Measurements from ENCODE around the gene GRIK5. TPM values are rescaled to one million over a fixed set of nuclear protein-coding genes. Genes with fewer than 3 reads are reported as not detected.

The GRIK5 gene
- total RNA-seq, 1 donor from 2014 or later: 13.9 TPM

GRCh38 chr19:42096255-42096837 lies 26.3 kb upstream of the GRIK5 start:
- no peak for FAIRE-seq
- DNase-seq (ENCODE audit: low spot score in 2 of 2): no peak

DNA sequence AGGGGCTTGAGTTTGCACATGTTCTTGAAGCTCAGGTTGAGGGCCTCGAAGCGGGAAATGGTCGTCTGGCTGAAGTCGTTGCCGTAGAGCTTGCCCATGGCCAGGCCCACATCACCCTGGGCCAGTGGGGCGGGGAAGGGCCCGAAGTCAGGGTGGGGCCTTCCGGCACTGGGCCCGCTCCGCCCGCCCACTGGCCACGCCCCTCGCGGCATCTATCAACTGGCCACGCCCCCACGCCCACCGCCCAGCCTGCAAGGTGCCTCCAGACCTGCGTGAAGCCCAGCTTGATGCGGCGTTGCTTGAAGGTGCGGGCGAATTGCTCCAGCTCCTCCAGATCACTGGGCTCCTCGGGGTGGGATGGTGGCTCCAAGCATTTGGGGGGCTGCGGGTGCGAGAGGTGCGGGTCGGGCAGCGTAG lies 25.8 kb upstream of the GRIK5 start:
- FAIRE-seq: no peak
- DNase-seq (ENCODE audit: low spot score in 2 of 2): no peak

- no peak for FAIRE-seq
- no peak for DNase-seq (ENCODE audit: low spot score in 2 of 2)
These were observed 25.3 kb upstream of the GRIK5 start for GRCh38 chr19:42095142-42095813.

DNA sequence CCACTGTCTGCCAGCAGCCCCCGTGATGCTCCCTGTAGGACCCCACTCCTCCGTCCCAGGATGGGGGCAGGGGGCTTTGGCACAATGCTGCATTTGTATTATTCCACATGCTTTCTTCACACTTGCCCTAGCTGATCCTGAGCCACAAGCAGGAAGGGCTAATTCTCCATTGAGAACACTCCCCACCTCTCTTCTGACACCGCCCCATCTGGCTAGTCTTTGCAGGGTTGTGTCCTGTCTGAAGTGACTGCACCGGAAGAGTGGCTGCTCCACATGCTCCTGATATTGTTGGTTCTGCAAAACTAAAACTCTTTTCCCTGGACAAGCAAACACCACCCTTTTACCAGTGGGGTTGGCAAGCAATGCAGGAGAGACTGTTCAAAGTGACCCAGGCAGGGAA lies 23.9 kb upstream of the GRIK5 start:
- no peak for DNase-seq (ENCODE audit: low spot score in 2 of 2)
- FAIRE-seq: no peak

DNA sequence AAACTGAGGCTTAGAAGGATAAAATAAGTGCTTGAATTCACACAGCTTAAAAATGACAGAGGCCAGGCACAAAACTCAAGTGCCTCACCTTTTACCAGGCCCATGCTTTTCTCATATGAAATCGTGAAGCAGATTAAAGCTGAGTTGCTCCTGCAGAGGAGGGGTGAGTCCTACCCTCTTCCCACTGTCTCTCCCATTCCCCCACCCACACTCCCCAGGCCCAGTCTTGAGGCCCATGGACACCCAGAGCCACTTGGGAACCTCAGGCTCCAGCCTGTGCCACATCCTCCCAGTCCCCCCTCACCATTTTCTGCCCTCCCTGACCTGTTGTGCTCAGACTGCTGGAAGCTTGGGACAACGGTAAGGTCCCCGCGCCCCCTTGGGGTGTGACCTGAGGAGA lies 23.5 kb upstream of the GRIK5 start:
- FAIRE-seq: no peak

GRCh38 chr19:42092350-42092749 lies 22.3 kb upstream of the GRIK5 start:
- FAIRE-seq: no peak
- DNase-seq (ENCODE audit: low spot score in 2 of 2): no peak

More for the DNA sequence above, 23.5 kb upstream of the GRIK5 start:
- no peak for DNase-seq (ENCODE audit: low spot score in 2 of 2)

- no peak for FAIRE-seq
These were observed 21.7 kb upstream of the GRIK5 start for GRCh38 chr19:42091742-42092141.

GRCh38 chr19:42091300-42091699 lies 21.3 kb upstream of the GRIK5 start:
- FAIRE-seq: no peak
- no peak for DNase-seq (ENCODE audit: low spot score in 2 of 2)

More at GRCh38 chr19:42091742-42092141, 21.7 kb upstream of the GRIK5 start:
- no peak for DNase-seq (ENCODE audit: low spot score in 2 of 2)

DNA sequence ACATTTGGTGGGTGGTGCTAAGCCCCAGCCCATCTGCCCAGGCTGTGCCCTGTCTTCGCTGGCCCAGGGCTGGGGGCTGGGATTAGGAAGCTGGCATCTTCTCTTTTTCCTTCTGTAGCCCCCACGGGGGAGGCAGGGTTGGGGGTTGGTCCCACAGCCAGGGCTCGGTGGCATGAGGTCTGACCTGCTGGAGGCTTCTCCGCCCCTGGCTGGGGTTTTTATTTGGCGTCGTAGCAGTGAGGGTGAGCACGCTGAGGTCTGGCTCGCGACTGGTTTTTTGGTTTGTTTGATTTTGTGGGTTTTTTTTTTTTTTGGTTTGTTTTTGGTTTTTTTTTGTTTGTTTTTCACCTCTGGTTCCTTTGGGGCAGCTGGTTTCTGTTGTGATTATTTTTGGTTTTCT lies 20.7 kb upstream of the GRIK5 start:
- FAIRE-seq (no peak), DNase-seq (ENCODE audit: low spot score in 2 of 2) (no peak)

- FAIRE-seq: no peak
- DNase-seq (ENCODE audit: low spot score in 2 of 2): no peak
These were observed 19.8 kb upstream of the GRIK5 start for GRCh38 chr19:42089772-42090171.

GRCh38 chr19:42089191-42089750 lies 19.3 kb upstream of the GRIK5 start:
- no peak for FAIRE-seq
- no peak for DNase-seq (ENCODE audit: low spot score in 2 of 2)

DNA sequence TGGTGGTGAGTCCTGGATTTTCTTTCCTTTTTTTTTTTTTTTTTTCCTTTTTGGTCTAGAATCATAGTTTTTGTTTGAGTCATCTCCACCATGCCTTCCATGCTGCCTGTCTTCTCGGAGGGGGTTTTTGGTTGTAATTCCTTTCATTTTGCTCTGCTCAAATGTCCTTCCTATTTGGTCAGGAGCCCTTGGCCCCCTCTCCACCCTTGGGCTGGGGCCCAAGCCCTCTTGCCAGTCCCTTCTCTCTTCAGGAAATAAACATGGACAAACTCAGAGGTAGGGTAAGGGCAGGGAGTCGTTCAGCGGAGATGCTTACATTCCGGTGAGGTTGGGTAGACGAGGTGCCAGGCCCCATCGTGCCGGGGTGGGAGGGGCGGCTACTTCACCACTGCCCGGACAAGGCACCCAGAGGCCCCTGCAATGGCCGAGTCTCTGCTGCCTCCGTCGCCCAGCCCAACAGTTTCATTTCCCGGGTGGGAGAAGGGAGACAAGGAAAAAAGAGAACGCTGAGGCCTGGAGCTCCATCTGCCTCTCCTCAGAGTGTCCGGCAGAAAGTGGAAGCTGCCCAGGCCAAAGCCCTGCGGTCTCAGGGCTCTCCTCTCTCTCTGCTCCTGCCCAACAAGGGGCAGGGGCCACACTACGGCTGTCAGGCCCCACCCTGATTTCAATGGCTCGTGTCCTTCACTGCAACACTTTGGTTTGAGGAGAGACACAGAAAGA lies 18.6 kb upstream of the GRIK5 start:
- no peak for DNase-seq (ENCODE audit: low spot score in 2 of 2)
- FAIRE-seq: no peak

DNA sequence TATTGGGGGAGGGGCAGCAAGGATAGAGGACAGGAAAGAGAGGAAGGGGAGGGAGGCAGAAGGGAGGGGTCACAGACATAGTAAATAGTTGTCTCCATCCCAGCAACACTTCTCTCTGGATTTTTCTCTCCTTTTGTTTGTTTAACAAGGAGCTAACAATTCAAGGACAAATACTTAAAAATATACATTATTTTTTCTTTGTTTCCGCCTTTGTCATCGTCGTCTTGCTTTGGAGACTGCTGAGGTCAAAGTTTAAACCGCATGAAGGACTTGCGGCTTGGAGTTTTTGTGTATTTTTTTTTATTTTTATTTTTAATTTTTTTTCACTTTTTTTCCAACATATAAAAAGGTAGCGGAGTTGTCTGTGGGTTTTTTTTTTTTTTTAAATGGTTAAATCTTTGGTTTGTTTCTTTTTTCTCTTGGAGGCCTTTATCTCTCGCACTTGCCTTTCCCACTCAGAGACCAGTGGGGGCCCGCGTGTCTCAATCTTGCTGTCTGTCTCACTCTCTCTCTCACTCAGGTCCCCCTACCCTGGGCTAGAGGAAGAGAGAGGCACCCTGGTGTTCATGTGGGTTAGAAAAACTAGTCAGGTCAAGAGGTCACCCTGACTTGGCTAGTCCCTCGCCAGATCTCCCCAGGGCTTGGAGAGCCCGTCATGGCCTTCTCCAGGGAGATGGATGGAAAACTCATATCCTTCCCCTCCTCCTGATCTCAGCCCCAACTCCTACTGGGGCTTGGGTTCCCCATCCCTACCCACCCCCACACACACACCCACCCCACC lies 17.0 kb upstream of the GRIK5 start:
- DNase-seq (ENCODE audit: low spot score in 2 of 2) (no peak), FAIRE-seq (no peak)

DNA sequence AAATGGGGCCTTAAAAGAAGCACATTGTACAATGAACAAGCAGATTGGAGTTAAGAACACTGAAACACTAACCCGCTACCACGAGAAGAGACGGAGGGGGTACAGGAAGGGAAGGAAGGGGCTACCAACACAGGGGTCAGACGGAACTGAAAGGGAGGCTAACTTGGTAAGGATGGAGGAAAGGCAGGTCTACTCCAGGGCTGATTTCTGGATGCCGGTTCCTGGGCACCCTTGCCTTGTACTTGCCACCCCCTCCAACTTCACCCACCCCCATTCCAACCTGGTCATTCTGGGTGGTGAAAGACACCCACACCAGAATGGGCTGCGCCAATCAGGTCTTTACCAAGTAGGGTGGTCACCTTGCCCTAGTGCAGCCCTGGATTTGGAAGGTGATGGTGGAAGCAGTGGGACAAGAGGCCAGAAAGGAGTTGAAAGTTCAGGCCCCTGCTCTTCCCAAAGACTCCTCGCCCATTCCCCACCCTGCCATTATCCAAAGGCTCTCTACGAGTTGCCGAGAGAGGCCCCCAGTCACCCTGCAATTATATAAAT lies 16.3 kb upstream of the GRIK5 start:
- no peak for FAIRE-seq
- DNase-seq (ENCODE audit: low spot score in 2 of 2): no peak

- FAIRE-seq (no peak), DNase-seq (ENCODE audit: low spot score in 2 of 2) (no peak)
These were observed 13.5 kb upstream of the GRIK5 start for GRCh38 chr19:42083537-42083936.

- DNase-seq (ENCODE audit: low spot score in 2 of 2): no peak
- no peak for FAIRE-seq
These were observed 11.7 kb upstream of the GRIK5 start for GRCh38 chr19:42081584-42082203.

DNA sequence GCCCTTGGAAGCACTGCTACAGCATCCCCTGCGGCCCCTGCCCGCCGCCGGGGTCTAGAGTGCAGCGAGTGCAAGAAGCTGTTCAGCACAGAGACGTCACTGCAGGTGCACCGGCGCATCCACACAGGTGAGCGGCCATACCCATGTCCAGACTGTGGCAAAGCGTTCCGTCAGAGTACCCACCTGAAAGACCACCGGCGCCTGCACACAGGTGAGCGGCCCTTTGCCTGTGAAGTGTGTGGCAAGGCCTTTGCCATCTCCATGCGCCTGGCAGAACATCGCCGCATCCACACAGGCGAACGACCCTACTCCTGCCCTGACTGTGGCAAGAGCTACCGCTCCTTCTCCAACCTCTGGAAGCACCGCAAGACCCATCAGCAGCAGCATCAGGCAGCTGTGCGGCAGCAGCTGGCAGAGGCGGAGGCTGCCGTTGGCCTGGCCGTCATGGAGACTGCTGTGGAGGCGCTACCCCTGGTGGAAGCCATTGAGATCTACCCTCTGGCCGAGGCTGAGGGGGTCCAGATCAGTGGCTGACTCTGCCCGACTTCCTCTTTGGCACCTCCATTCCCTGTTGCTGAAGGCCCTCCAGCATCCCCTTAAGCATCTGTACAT lies 10.9 kb upstream of the GRIK5 start:
- DNase-seq (ENCODE audit: low spot score in 2 of 2): no peak
- FAIRE-seq: no peak

GRCh38 chr19:42079886-42080763 lies 10.1 kb upstream of the GRIK5 start:
- FAIRE-seq: no peak

DNA sequence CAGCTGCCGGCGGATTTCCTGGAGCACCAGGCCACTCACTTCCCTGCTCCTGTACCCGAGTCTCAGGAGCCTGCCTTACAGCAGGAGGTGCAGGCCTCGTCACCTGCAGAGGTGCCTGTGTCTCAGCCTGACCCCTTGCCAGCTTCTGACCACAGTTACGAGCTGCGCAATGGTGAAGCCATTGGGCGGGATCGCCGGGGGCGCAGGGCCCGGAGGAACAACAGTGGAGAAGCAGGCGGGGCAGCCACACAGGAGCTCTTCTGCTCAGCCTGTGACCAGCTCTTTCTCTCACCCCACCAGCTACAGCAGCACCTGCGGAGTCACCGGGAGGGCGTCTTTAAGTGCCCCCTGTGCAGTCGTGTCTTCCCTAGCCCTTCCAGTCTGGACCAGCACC lies 9.3 kb upstream of the GRIK5 start:
- no peak for FAIRE-seq
- DNase-seq (ENCODE audit: low spot score in 2 of 2): no peak

More at GRCh38 chr19:42079886-42080763, 10.1 kb upstream of the GRIK5 start:
- DNase-seq (ENCODE audit: low spot score in 2 of 2): no peak

Data from frontal cortex (tissue), 4 donors.